ENCODE data around the gene PTGIR. TPM values are rescaled to one million over a fixed set of nuclear protein-coding genes. Genes with fewer than 3 reads are reported as not detected.

PTGIR gene
- total RNA-seq, 4 donors from 2014 or later = 5.9 to 9.1 (median 7.1) TPM

GRCh38 chr19:46613525-46613924 is 11.4 kb downstream of the PTGIR start:
- 91% methylated on average over 21 of the region's 22 CpGs for WGBS

DNA sequence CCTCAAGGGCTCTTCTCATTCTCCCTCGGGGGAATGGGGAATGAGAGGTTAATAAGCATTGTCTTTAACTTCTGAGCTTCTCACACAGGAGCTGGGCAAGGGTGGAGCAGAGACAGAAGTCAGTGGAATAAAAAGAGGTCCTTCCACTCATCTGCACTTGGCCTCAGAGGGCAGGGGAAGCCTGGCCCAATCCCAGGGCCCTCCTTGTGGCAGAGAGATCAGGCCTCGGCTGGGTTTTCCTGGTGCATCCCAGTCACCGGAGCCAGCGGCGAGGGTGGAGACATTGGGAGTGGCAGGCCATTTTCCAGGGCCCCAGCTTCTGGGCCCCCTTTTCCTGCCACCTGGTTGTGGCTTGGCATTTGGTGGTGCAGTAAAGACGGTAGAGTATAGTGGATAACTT is 13.1 kb downstream of the PTGIR start:
- H3K27ac ChIP-seq (replicated peaks in 1 of 4) = no peak overlapping the region
- no peak overlapping the region for H3K4me3 ChIP-seq
- 73% methylated on average over 6 of the region's 6 CpGs for WGBS
- H3K4me1 ChIP-seq = peaks cover 9 to 28% (median 23%) of the 10 kb centered on the region in 4 donors
- H3K27me3 ChIP-seq = no peaks in the 10 kb centered on the region
- peaks cover 27 to 44% (median 39%) of the 10 kb centered on the region in 4 donors for H3K36me3 ChIP-seq
- TF ChIP-seq POLR2AphosphoS5 (IDR thresholded peaks at IDR 0.05) = no peak
- TF ChIP-seq POLR2A (IDR thresholded peaks at IDR 0.05; ENCODE audit: low read depth) = no peak
- no peak for TF ChIP-seq CTCF (IDR thresholded peaks at IDR 0.05)
- no peak for TF ChIP-seq EP300 (IDR thresholded peaks at IDR 0.05)
- intact Hi-C loops (cut with DNase I) = no loop called here
- no peaks in the 10 kb centered on the region for H3K9me3 ChIP-seq
- no peak for DNase-seq (ENCODE audit: extremely low spot score)

More at GRCh38 chr19:46613525-46613924, 11.4 kb downstream of the PTGIR start:
- Histone ChIP-seq H3K4me3 (no peak overlapping the region), H3K4me1 (peaks cover 20 to 34% (median 29%) of the 10 kb centered on the region in 4 donors), H3K27ac (replicated peaks in 1 of 4) (no peak overlapping the region), H3K36me3 (peaks cover 19 to 26% (median 22%) of the 10 kb centered on the region in 4 donors), H3K9me3 (no peaks in the 10 kb centered on the region), H3K27me3 (no peaks in the 10 kb centered on the region)
- TF ChIP-seq CTCF (IDR thresholded peaks at IDR 0.05) = no peak
- TF ChIP-seq POLR2A (IDR thresholded peaks at IDR 0.05; ENCODE audit: low read depth) = no peak
- no peak for TF ChIP-seq EP300 (IDR thresholded peaks at IDR 0.05)
- TF ChIP-seq POLR2AphosphoS5 (IDR thresholded peaks at IDR 0.05) = no peak
- DNase-seq (ENCODE audit: extremely low spot score) = no peak
- intact Hi-C loops (cut with DNase I) = no loop called here

- H3K27me3 ChIP-seq = no peaks in the 10 kb centered on the region
- H3K4me3 ChIP-seq = no peak overlapping the region
- peaks cover 27 to 50% (median 44%) of the 10 kb centered on the region in 4 donors for H3K36me3 ChIP-seq
- H3K27ac ChIP-seq (replicated peaks in 1 of 4) = no peak overlapping the region
- intact Hi-C loops (cut with DNase I) = no loop called here
- TF ChIP-seq CTCF (IDR thresholded peaks at IDR 0.05) (no peak), POLR2A (IDR thresholded peaks at IDR 0.05; ENCODE audit: low read depth) (no peak), EP300 (IDR thresholded peaks at IDR 0.05) (no peak), POLR2AphosphoS5 (IDR thresholded peaks at IDR 0.05) (no peak)
- DNase-seq (ENCODE audit: extremely low spot score) = no peak
- no peaks in the 10 kb centered on the region for H3K9me3 ChIP-seq
- peaks cover 14 to 28% (median 22%) of the 10 kb centered on the region in 4 donors for H3K4me1 ChIP-seq
- WGBS = 79% methylated on average over 15 of the region's 17 CpGs
These were observed 13.8 kb downstream of the PTGIR start for GRCh38 chr19:46610851-46611770.

DNA sequence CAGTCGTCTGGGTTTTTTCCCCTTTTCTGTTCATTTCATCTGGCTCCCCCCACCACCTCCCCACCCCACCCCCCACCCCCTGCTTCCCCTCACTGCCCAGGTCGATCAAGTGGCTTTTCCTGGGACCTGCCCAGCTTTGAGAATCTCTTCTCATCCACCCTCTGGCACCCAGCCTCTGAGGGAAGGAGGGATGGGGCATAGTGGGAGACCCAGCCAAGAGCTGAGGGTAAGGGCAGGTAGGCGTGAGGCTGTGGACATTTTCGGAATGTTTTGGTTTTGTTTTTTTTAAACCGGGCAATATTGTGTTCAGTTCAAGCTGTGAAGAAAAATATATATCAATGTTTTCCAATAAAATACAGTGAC is 14.5 kb downstream of the PTGIR start:
- DNase-seq (ENCODE audit: extremely low spot score) = no peak
- Histone ChIP-seq H3K4me3 (no peak overlapping the region), H3K27ac (replicated peaks in 1 of 4) (no peak overlapping the region), H3K27me3 (no peaks in the 10 kb centered on the region), H3K36me3 (peaks cover 27 to 55% (median 51%) of the 10 kb centered on the region in 4 donors), H3K4me1 (peaks cover 16 to 35% (median 26%) of the 10 kb centered on the region in 4 donors), H3K9me3 (no peaks in the 10 kb centered on the region)
- TF ChIP-seq EP300 (IDR thresholded peaks at IDR 0.05) = no peak
- intact Hi-C loops (cut with DNase I) = no loop called here
- 67% methylated on average over 5 of the region's 5 CpGs for WGBS

- Histone ChIP-seq H3K27ac (replicated peaks in 1 of 4) (no peak overlapping the region), H3K4me1 (peaks cover 22 to 41% (median 32%) of the 10 kb centered on the region in 4 donors), H3K36me3 (peaks cover 27 to 57% (median 51%) of the 10 kb centered on the region in 4 donors), H3K9me3 (no peaks in the 10 kb centered on the region), H3K4me3 (no peak overlapping the region), H3K27me3 (no peaks in the 10 kb centered on the region)
- no peak for TF ChIP-seq EP300 (IDR thresholded peaks at IDR 0.05)
- TF ChIP-seq CTCF (IDR thresholded peaks at IDR 0.05) = no peak
- TF ChIP-seq POLR2AphosphoS5 (IDR thresholded peaks at IDR 0.05) = no peak
- no peak for TF ChIP-seq POLR2A (IDR thresholded peaks at IDR 0.05; ENCODE audit: low read depth)
- WGBS = 84% methylated on average over 28 of the region's 30 CpGs
- DNase-seq (ENCODE audit: extremely low spot score) = no peak
- intact Hi-C loops (cut with DNase I) = no loop called here
These were observed 15.1 kb downstream of the PTGIR start for GRCh38 chr19:46609511-46610412.
